A673 (cell line): ENCODE measurements around the gene XKR7.

ENCODE experiments used
- EZH2 ChIP-seq: fragments of 200-600 bp; sonication (generic); IDR thresholded peaks from 2 replicates; pipeline ENCODE4 v1.6.1; 2017; ENCODE audit warnings: borderline replicate concordance, low read depth, mild to moderate bottlenecking, mixed read lengths, antibody characterized with exemption, low read length; ENCODE audit not compliant: poor library complexity, severe bottlenecking
- TF ChIP-seq, protein P1 (sequence below): fragments of 300-800, 200-600 bp; sonication (generic); conservative IDR thresholded peaks from 2 replicates; pipeline ENCODE4 v1.5.1; 2017; ENCODE audit warnings: low read depth, mild to moderate bottlenecking, antibody characterized with exemption, low read length, moderate library complexity, mixed read lengths

DNA sequence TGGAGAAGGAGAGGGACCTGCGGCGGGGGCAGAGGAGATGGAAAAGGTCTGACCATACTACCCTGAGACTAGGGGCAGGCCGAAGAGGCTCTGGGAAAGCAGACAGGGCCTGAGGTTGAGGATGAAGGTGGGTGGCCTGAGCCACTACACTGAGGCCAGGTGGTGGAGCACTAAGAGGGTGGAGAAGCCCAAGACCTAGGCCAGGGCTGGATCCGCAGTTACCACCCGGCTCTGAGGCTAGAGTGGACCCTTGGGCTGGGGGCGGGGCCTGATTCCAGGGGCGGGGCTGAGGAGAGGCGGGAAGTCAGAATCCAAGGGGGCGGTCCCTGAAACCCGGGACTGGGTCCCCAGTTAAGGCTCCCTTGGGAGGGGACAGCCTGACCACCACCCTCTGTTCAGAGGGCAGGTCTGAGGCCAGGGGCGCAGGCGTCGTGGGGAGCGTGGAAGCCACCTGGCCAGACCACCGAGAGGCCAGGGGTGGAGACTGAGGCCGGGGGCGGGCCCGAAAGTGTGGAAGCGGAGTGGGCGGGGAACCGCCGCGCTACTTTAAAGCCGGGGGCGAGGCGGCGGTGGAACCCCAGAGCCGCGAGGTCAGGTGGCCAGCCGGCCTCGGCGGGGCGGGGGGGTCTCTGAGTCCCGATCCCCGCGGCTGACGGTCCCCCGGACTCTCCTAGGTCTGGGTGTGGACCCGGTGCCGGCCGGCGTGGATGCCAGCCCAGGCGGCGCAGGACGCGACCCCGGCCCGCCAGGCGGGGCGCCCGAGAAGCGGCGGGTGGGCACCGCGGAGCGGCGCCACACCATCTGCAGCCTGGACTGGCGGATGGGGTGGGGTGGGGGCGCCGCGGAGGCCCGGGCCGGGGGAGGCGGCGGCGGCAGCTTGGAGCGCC is 50.6 kb downstream of the XKR7 start:
- TF ChIP-seq, protein P1, sequence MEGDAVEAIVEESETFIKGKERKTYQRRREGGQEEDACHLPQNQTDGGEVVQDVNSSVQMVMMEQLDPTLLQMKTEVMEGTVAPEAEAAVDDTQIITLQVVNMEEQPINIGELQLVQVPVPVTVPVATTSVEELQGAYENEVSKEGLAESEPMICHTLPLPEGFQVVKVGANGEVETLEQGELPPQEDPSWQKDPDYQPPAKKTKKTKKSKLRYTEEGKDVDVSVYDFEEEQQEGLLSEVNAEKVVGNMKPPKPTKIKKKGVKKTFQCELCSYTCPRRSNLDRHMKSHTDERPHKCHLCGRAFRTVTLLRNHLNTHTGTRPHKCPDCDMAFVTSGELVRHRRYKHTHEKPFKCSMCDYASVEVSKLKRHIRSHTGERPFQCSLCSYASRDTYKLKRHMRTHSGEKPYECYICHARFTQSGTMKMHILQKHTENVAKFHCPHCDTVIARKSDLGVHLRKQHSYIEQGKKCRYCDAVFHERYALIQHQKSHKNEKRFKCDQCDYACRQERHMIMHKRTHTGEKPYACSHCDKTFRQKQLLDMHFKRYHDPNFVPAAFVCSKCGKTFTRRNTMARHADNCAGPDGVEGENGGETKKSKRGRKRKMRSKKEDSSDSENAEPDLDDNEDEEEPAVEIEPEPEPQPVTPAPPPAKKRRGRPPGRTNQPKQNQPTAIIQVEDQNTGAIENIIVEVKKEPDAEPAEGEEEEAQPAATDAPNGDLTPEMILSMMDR = peak; percentile 11; the same call in 1 of the 2 replicates
- TF ChIP-seq EZH2 = no peak
